ENCODE results near the gene BDKRB2.

- no peak for TF ChIP-seq POLR2A (IDR thresholded peaks at IDR 0.05)
- no peak for TF ChIP-seq CTCF (IDR thresholded peaks at IDR 0.05)
These were observed 47.1 kb downstream of the BDKRB2 start for GRCh38 chr14:96251656-96252155.

Measured in adrenal gland (tissue), 5 donors.